HG03342 (cell line): ENCODE measurements around the gene ZNF8.
"Not testable (repeated sequence)": the region's sequence is repeated elsewhere in the genome, so short reads cannot be mapped to it uniquely, and the experiment has no call there.

Source experiments
- ATAC-seq: cut with Tn5 transposase; IDR thresholded peaks from one replicate; pipeline ENCODE4 v1.9.1; 2021; ENCODE audit warnings: mild to moderate bottlenecking, moderate library complexity; ENCODE audit not compliant: unreplicated experiment

Gene ZNF8

GRCh38 chr19:58334691-58335249, 56.0 kb downstream of the ZNF8 start:
- ATAC-seq: no peak

- no peak for ATAC-seq
Observed at GRCh38 chr19:58335630-58336029, 56.9 kb downstream of the ZNF8 start.

GRCh38 chr19:58336216-58336615, 57.5 kb downstream of the ZNF8 start:
- no peak for ATAC-seq

GRCh38 chr19:58336820-58337219, 58.1 kb downstream of the ZNF8 start:
- no peak for ATAC-seq

GRCh38 chr19:58338336-58338735, 59.6 kb downstream of the ZNF8 start:
- ATAC-seq: no peak

GRCh38 chr19:58338825-58339558, 60.2 kb downstream of the ZNF8 start:
- ATAC-seq: no peak

GRCh38 chr19:58345558-58345957, 66.8 kb downstream of the ZNF8 start:
- no peak for ATAC-seq

GRCh38 chr19:58346961-58347929, 68.5 kb downstream of the ZNF8 start:
- peak; percentile 85 for ATAC-seq

- not testable (repeated sequence) for ATAC-seq
Observed at GRCh38 chr19:58348080-58348479, 69.3 kb downstream of the ZNF8 start.

GRCh38 chr19:58349590-58349989, 70.8 kb downstream of the ZNF8 start:
- no peak for ATAC-seq

- no peak for ATAC-seq
Observed at GRCh38 chr19:58350001-58350861, 71.5 kb downstream of the ZNF8 start.

- ATAC-seq: no peak
Observed at GRCh38 chr19:58350871-58351557, 72.3 kb downstream of the ZNF8 start.

GRCh38 chr19:58351558-58351878, 72.8 kb downstream of the ZNF8 start:
- no peak for ATAC-seq

GRCh38 chr19:58351990-58352755, 73.4 kb downstream of the ZNF8 start:
- no peak for ATAC-seq
